IPS-18a (cell line): ENCODE measurements around the gene GZMA.

ENCODE experiments used
- H3K27ac ChIP-seq: one replicate; pipeline ENCODE4 v1.5.1; 2013; ENCODE audit warnings: low read length
- H3K27me3 ChIP-seq: one replicate; pipeline ENCODE4 v1.6.1; 2013; ENCODE audit warnings: mild to moderate bottlenecking, low read length; ENCODE audit not compliant: control insufficient read depth, insufficient read depth
- H3K36me3 ChIP-seq: one replicate; pipeline ENCODE4 v1.6.1; 2013; ENCODE audit warnings: low read depth, low read length; ENCODE audit not compliant: control insufficient read depth
- H3K4me1 ChIP-seq: one replicate; pipeline ENCODE4 v1.6.1; 2013; ENCODE audit warnings: low read depth, low read length; ENCODE audit not compliant: control insufficient read depth
- H3K4me3 ChIP-seq: one replicate; pipeline ENCODE4 v1.5.1; 2013; ENCODE audit warnings: low read length
- H3K9ac ChIP-seq: one replicate; pipeline ENCODE4 v1.6.1; 2013; ENCODE audit warnings: mild to moderate bottlenecking, low read length, moderate library complexity
- H3K9me3 ChIP-seq: one replicate; pipeline ENCODE4 v1.6.1; 2013; ENCODE audit warnings: low read depth, low read length; ENCODE audit not compliant: control insufficient read depth

The GZMA gene

GRCh38 chr5:55113327-55113726 is 10.9 kb downstream of the GZMA start:
- Histone ChIP-seq H3K9me3 (no peaks in the 10 kb centered on the region), H3K4me1 (peaks cover 8% of the 10 kb centered on the region), H3K36me3 (no peaks in the 10 kb centered on the region), H3K27me3 (no peaks in the 10 kb centered on the region), H3K4me3 (no peak overlapping the region), H3K9ac (no peak overlapping the region), H3K27ac (no peak overlapping the region)

- Histone ChIP-seq H3K27me3 (no peaks in the 10 kb centered on the region), H3K9me3 (no peaks in the 10 kb centered on the region), H3K4me3 (no peak overlapping the region), H3K27ac (no peak overlapping the region), H3K4me1 (peaks cover 8% of the 10 kb centered on the region), H3K36me3 (no peaks in the 10 kb centered on the region), H3K9ac (no peak overlapping the region)
Measured at GRCh38 chr5:55114061-55114460, 11.6 kb downstream of the GZMA start.

GRCh38 chr5:55123365-55123764 is 20.9 kb downstream of the GZMA start:
- Histone ChIP-seq H3K4me1 (no peaks in the 10 kb centered on the region), H3K27me3 (no peaks in the 10 kb centered on the region), H3K4me3 (no peak overlapping the region), H3K36me3 (no peaks in the 10 kb centered on the region), H3K27ac (no peak overlapping the region), H3K9me3 (no peaks in the 10 kb centered on the region), H3K9ac (no peak overlapping the region)

GRCh38 chr5:55134053-55134722 is 31.7 kb downstream of the GZMA start:
- no peaks in the 10 kb centered on the region for H3K27me3 ChIP-seq
- no peak overlapping the region for H3K27ac ChIP-seq
- H3K36me3 ChIP-seq, result no peaks in the 10 kb centered on the region
- H3K9ac ChIP-seq, result no peak overlapping the region
- no peak overlapping the region for H3K4me3 ChIP-seq
- H3K9me3 ChIP-seq, result peaks cover 5% of the 10 kb centered on the region
- H3K4me1 ChIP-seq, result no peaks in the 10 kb centered on the region

GRCh38 chr5:55136521-55136920 is 34.1 kb downstream of the GZMA start:
- H3K27ac ChIP-seq, result no peak overlapping the region
- H3K9me3 ChIP-seq, result no peaks in the 10 kb centered on the region
- no peaks in the 10 kb centered on the region for H3K36me3 ChIP-seq
- no peak overlapping the region for H3K9ac ChIP-seq
- H3K4me1 ChIP-seq, result no peaks in the 10 kb centered on the region
- H3K4me3 ChIP-seq, result no peak overlapping the region
- no peaks in the 10 kb centered on the region for H3K27me3 ChIP-seq

GRCh38 chr5:55140908-55141665 is 38.6 kb downstream of the GZMA start:
- Histone ChIP-seq H3K9me3 (no peaks in the 10 kb centered on the region), H3K36me3 (no peaks in the 10 kb centered on the region), H3K9ac (no peak overlapping the region), H3K27me3 (no peaks in the 10 kb centered on the region), H3K27ac (no peak overlapping the region), H3K4me3 (no peak overlapping the region), H3K4me1 (no peaks in the 10 kb centered on the region)

GRCh38 chr5:55141945-55142690 is 39.7 kb downstream of the GZMA start:
- Histone ChIP-seq H3K9ac (no peak overlapping the region), H3K27me3 (no peaks in the 10 kb centered on the region), H3K4me3 (no peak overlapping the region), H3K9me3 (no peaks in the 10 kb centered on the region), H3K4me1 (no peaks in the 10 kb centered on the region), H3K36me3 (no peaks in the 10 kb centered on the region), H3K27ac (no peak overlapping the region)

- H3K4me1 ChIP-seq, result no peaks in the 10 kb centered on the region
Measured at GRCh38 chr5:55143624-55144023, 41.2 kb downstream of the GZMA start.

GRCh38 chr5:55146080-55146479 is 43.6 kb downstream of the GZMA start:
- no peaks in the 10 kb centered on the region for H3K4me1 ChIP-seq
- H3K9ac ChIP-seq, result no peak overlapping the region
- no peak overlapping the region for H3K4me3 ChIP-seq
- H3K27ac ChIP-seq, result no peak overlapping the region
- H3K9me3 ChIP-seq, result no peaks in the 10 kb centered on the region
- no peaks in the 10 kb centered on the region for H3K27me3 ChIP-seq
- no peaks in the 10 kb centered on the region for H3K36me3 ChIP-seq

More at GRCh38 chr5:55143624-55144023, 41.2 kb downstream of the GZMA start:
- no peaks in the 10 kb centered on the region for H3K9me3 ChIP-seq
- H3K9ac ChIP-seq, result no peak overlapping the region
- no peak overlapping the region for H3K27ac ChIP-seq
- no peaks in the 10 kb centered on the region for H3K36me3 ChIP-seq
- H3K4me3 ChIP-seq, result no peak overlapping the region
- no peaks in the 10 kb centered on the region for H3K27me3 ChIP-seq

- Histone ChIP-seq H3K36me3 (no peaks in the 10 kb centered on the region), H3K9ac (no peak overlapping the region), H3K27ac (no peak overlapping the region), H3K4me1 (no peaks in the 10 kb centered on the region), H3K9me3 (no peaks in the 10 kb centered on the region), H3K27me3 (no peaks in the 10 kb centered on the region), H3K4me3 (no peak overlapping the region)
Measured at GRCh38 chr5:55146543-55147151, 44.2 kb downstream of the GZMA start.

GRCh38 chr5:55149308-55149795 is 46.9 kb downstream of the GZMA start:
- H3K4me1 ChIP-seq, result no peaks in the 10 kb centered on the region
- H3K27ac ChIP-seq, result no peak overlapping the region
- H3K4me3 ChIP-seq, result no peak overlapping the region
- no peaks in the 10 kb centered on the region for H3K36me3 ChIP-seq
- H3K27me3 ChIP-seq, result no peaks in the 10 kb centered on the region
- H3K9ac ChIP-seq, result no peak overlapping the region
- H3K9me3 ChIP-seq, result no peaks in the 10 kb centered on the region
